H1 (cell line): ENCODE data around the gene HPGDS. TPM values are rescaled to one million over a fixed set of nuclear protein-coding genes. Genes with fewer than 3 reads are reported as not detected.

Source experiments
- CTCF ChIA-PET: fragments of 300-600 bp; sonication (Branson Sonifier 250); formaldehyde crosslinking; loops from one replicate; lab custom pipeline; 2021; ENCODE audit not compliant: partially characterized antibody; lab: Charles Lee
- POLR2A ChIA-PET: fragments of 300-600 bp; sonication (Branson Sonifier 250); formaldehyde crosslinking; loops from one replicate; lab custom pipeline; 2021; ENCODE audit warnings: inconsistent platforms; ENCODE audit not compliant: partially characterized antibody; lab: Charles Lee
- DNase-seq, 2 experiments: peaks; one replicate each; pipeline versions ENCODE4 v3.0.0 to v3.0.0-alpha.2; 2010 to 2022; ENCODE audit warnings: low spot score in 2 of 2, low read depth in 1 of 2, mixed read lengths in 1 of 2
- FAIRE-seq: peaks from 2 replicates; lab custom pipeline; 2011; peaks lifted over from hg19 to GRCh38; lab: Jason Lieb, UNC
- H2AFZ ChIP-seq: 2 replicates; pipeline ENCODE4 v1.8.1; 2012; ENCODE audit warnings: low read length, inconsistent platforms
- H2AK5ac ChIP-seq: 2 replicates; pipeline ENCODE4 v1.6.1; 2013; ENCODE audit warnings: low read depth, low read length
- H2BK120ac ChIP-seq: replicated peaks from 2 replicates; pipeline ENCODE3; 2013; ENCODE audit warnings: low read depth, low read length, inconsistent platforms
- H2BK12ac ChIP-seq: 2 replicates; pipeline ENCODE4 v1.6.1; 2013; ENCODE audit warnings: low read depth, low read length
- H2BK15ac ChIP-seq: 2 replicates; pipeline ENCODE4 v1.6.1; 2013; ENCODE audit warnings: low read length
- H2BK20ac ChIP-seq: 2 replicates; pipeline ENCODE4 v1.6.1; 2013; ENCODE audit warnings: low read length
- H2BK5ac ChIP-seq: 2 replicates; pipeline ENCODE4 v1.6.1; 2013; ENCODE audit warnings: low read depth, low read length
- H3K14ac ChIP-seq: 2 replicates; pipeline ENCODE4 v1.6.1; 2013; ENCODE audit warnings: inconsistent platforms; ENCODE audit not compliant: insufficient read length
- H3K18ac ChIP-seq: 2 replicates; pipeline ENCODE4 v1.6.1; 2013; ENCODE audit warnings: low read length; ENCODE audit errors: extremely low read depth
- H3K23ac ChIP-seq: 2 replicates; pipeline ENCODE4 v1.6.1; 2013; ENCODE audit warnings: inconsistent platforms; ENCODE audit not compliant: insufficient read length
- H3K23me2 ChIP-seq: 2 replicates; pipeline ENCODE4 v1.6.1; 2013; ENCODE audit warnings: low read depth, low read length
- H3K27ac ChIP-seq: 2 replicates; pipeline ENCODE4 v1.6.1; 2011; ENCODE audit warnings: low read depth, low read length, inconsistent platforms
- H3K27me3 ChIP-seq, 4 experiments: replicated peaks in 1 of 4; 1 replicate in 1 of 4; 2 replicates in 3 of 4; pipeline versions ENCODE4 v1.6.1 to v1.8.1; 2011 to 2013; ENCODE audit warnings: low read length in 3 of 4, mild to moderate bottlenecking in 3 of 4, inconsistent platforms in 2 of 4, mixed read lengths in 2 of 4, moderate library complexity in 1 of 4; ENCODE audit not compliant: control insufficient read depth in 3 of 4, insufficient read depth in 3 of 4; ENCODE audit errors: extremely low read depth in 1 of 4
- H3K36me3 ChIP-seq, 4 experiments: 2 replicates each; pipeline versions ENCODE4 v1.6.1 to v1.8.1; 2011 to 2013; ENCODE audit warnings: mild to moderate bottlenecking in 4 of 4, low read length in 3 of 4, moderate library complexity in 2 of 4, control low read depth in 1 of 4, inconsistent platforms in 1 of 4; ENCODE audit not compliant: insufficient read depth in 4 of 4, control insufficient read depth in 2 of 4
- H3K4ac ChIP-seq: replicated peaks from 2 replicates; pipeline ENCODE3; 2013; ENCODE audit warnings: low read length, low read depth, mixed read lengths, inconsistent platforms; ENCODE audit not compliant: insufficient read length
- H3K4me1 ChIP-seq, 4 experiments: replicated peaks in 1 of 4; 1 replicate in 1 of 4; 2 replicates in 3 of 4; pipeline versions ENCODE4 v1.6.1 to v1.8.1; 2011 to 2013; ENCODE audit warnings: low read length in 3 of 4, inconsistent platforms in 2 of 4, mixed read lengths in 1 of 4; ENCODE audit not compliant: insufficient read depth in 4 of 4, control insufficient read depth in 3 of 4
- H3K4me2 ChIP-seq, 2 experiments: 2 replicates each; pipeline versions ENCODE4 v1.6.1 to v1.8.1; 2011 to 2013; ENCODE audit warnings: low read depth in 2 of 2, low read length in 2 of 2, control low read depth in 1 of 2, inconsistent platforms in 1 of 2, mild to moderate bottlenecking in 1 of 2; ENCODE audit not compliant: insufficient read depth in 1 of 2
- H3K4me3 ChIP-seq, 4 experiments: fragments of 200-600, 300-600 bp in 1 of 4; sonication (generic), shearing (Covaris generic), sonication (Bioruptor Twin) in 1 of 4; 2 replicates each; pipeline versions ENCODE4 v1.5.1 to v1.8.1; 2011 to 2016; ENCODE audit warnings: low read length in 4 of 4, low read depth in 3 of 4, control low read depth in 2 of 4, inconsistent platforms in 2 of 4, mild to moderate bottlenecking in 2 of 4, mixed read lengths in 1 of 4, moderate library complexity in 1 of 4; ENCODE audit not compliant: insufficient read depth in 2 of 4; ENCODE audit errors: extremely low read depth in 1 of 4
- H3K56ac ChIP-seq: replicated peaks from 2 replicates; pipeline ENCODE3; 2013; ENCODE audit warnings: low read depth, mild to moderate bottlenecking, mixed read lengths, low read length, inconsistent platforms; ENCODE audit not compliant: insufficient read length
- H3K79me1 ChIP-seq: 2 replicates; pipeline ENCODE4 v1.6.1; 2013; ENCODE audit warnings: low read depth, low read length, control low read depth
- H3K79me2 ChIP-seq, 2 experiments: 2 replicates each; pipeline versions ENCODE4 v1.6.1 to v1.8.1; 2012 to 2013; ENCODE audit warnings: low read length in 2 of 2, mild to moderate bottlenecking in 2 of 2, inconsistent platforms in 1 of 2; ENCODE audit not compliant: insufficient read depth in 2 of 2, control insufficient read depth in 1 of 2
- H3K9ac ChIP-seq, 4 experiments: replicated peaks in 1 of 4; 1 replicate in 1 of 4; 2 replicates in 3 of 4; pipeline versions ENCODE4 v1.6.1 to v1.8.1; 2011 to 2013; ENCODE audit warnings: low read depth in 3 of 4, low read length in 3 of 4, control low read depth in 2 of 4, mild to moderate bottlenecking in 2 of 4, moderate library complexity in 2 of 4, inconsistent platforms in 1 of 4; ENCODE audit errors: extremely low read depth in 1 of 4
- H3K9me3 ChIP-seq, 2 experiments: 2 replicates each; pipeline versions ENCODE4 v1.6.1 to v1.8.1; 2012 to 2013; ENCODE audit warnings: mild to moderate bottlenecking in 2 of 2, moderate library complexity in 2 of 2, control low read depth in 1 of 2, inconsistent platforms in 1 of 2, low read depth in 1 of 2, low read length in 1 of 2, mixed read lengths in 1 of 2; ENCODE audit not compliant: insufficient read depth in 2 of 2
- H4K20me1 ChIP-seq, 2 experiments: replicated peaks in 1 of 2; 2 replicates each; pipeline versions ENCODE3 to v1.8.1; 2011 to 2013; ENCODE audit warnings: inconsistent platforms in 2 of 2, low read length in 2 of 2, mild to moderate bottlenecking in 1 of 2; ENCODE audit not compliant: insufficient read depth in 2 of 2, control insufficient read depth in 1 of 2
- H4K5ac ChIP-seq: 2 replicates; pipeline ENCODE4 v1.6.1; 2013; ENCODE audit warnings: low read length, low read depth, mixed read lengths, inconsistent platforms; ENCODE audit not compliant: insufficient read length
- H4K8ac ChIP-seq: 2 replicates; pipeline ENCODE4 v1.8.0; 2013; ENCODE audit warnings: mild to moderate bottlenecking, moderate library complexity, low read length, inconsistent platforms; ENCODE audit not compliant: insufficient read depth; ENCODE audit errors: extremely low read depth
- H4K91ac ChIP-seq: replicated peaks from 2 replicates; pipeline ENCODE3; 2013; ENCODE audit warnings: low read length, mixed read lengths, inconsistent platforms; ENCODE audit not compliant: insufficient read length
- CBX8 ChIP-seq: fragments of 300-800, 300-1000 bp; sonication (generic); IDR thresholded peaks from 2 replicates; pipeline ENCODE4 v1.7.1; 2016; ENCODE audit warnings: low read depth, low read length, borderline replicate concordance
- CEBPB ChIP-seq: IDR thresholded peaks from 2 replicates; pipeline ENCODE4 v1.6.1; 2012; ENCODE audit warnings: low read depth, low read length
- JUN ChIP-seq: IDR thresholded peaks from 2 replicates; pipeline ENCODE4 v1.6.1; 2011; ENCODE audit warnings: low read depth, mild to moderate bottlenecking, improper control_type of control experiment, low read length
- RXRA ChIP-seq: IDR thresholded peaks from 2 replicates; pipeline ENCODE4 v1.6.1; 2011; ENCODE audit warnings: low read depth, mild to moderate bottlenecking, low read length, moderate library complexity; ENCODE audit not compliant: insufficient read depth
- WGBS, 2 experiments: shearing (Covaris generic) in 1 of 2; methylation state at CpG; one replicate each; pipeline versions ENCODE4 v1.1.6 to v1.1.7; 2013 to 2015; ENCODE audit warnings: low lambda C conversion rate in 2 of 2, mixed read lengths in 2 of 2, inconsistent platforms in 1 of 2, low coverage in 1 of 2, missing lambda C conversion rate in 1 of 2; ENCODE audit not compliant: insufficient replicate concordance in 2 of 2, insufficient coverage in 1 of 2, insufficient read length in 1 of 2; ENCODE audit errors: extremely low coverage in 1 of 2, missing lambda C conversion rate in 1 of 2; 5-methylcytosine and 5-hydroxymethylcytosine counted together
- polyA plus RNA-seq, 7 experiments: library from polyadenylated mRNA; depleted of rRNA in 3 of 7; stranded (reverse) in 5 of 7; unstranded in 2 of 7; fragments of >200 nt in 5 of 7; fragments of 200-250 nt in 2 of 7; gene quantifications; 1 replicate in 5 of 7; 2 replicates in 1 of 7; 4 replicates in 1 of 7; pipeline versions ENCODE4 v1.2.1 to v1.2.3, GENCODE V29; 2011 to 2013; ENCODE audit warnings: missing spikeins in 2 of 7, mixed read lengths in 2 of 7
- total RNA-seq: library from RNA; stranded (reverse); fragmentation: NEBNext Ultra II Directional; extraction: Animal tissue kit (Norgen Biotek cat#: 25700); gene quantifications from 2 replicates; pipeline ENCODE4 v1.2.1, GENCODE V29; 2021
- TF ChIP-seq, protein P1 (sequence below): IDR thresholded peaks from 2 replicates; pipeline ENCODE4 v1.6.1; 2012; ENCODE audit warnings: inconsistent platforms
- TF ChIP-seq, protein P2 (sequence below): IDR thresholded peaks from 2 replicates; pipeline ENCODE4 v1.6.1; 2011; ENCODE audit warnings: low read length, improper control_type of control experiment

Gene HPGDS
- total and polyA plus RNA-seq, 2 of the 8 experiments (the other 6 are each of a cell fraction or from before 2014, with no cell fraction given): not detected

DNA sequence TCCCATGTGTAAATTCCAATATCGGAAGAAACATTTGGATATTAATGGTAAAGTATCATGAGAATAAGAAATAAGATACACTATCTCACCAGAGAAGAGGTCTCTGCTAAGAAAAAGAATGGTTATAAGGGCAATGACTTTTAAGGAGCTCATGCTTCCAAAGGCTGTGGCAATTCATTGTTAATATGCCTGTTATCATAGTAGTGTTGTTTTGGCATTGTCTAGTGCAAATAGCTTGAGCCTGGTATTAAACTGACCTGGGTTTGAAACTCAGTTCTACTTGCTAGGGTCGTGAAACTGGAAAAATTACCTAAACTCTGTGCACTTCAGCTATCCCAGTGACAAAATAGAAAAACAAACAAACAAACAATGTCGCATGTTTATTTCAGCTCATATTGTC is 8.8 kb downstream of the HPGDS start:
- Histone ChIP-seq H2BK5ac (no peak overlapping the region), H2BK15ac (no peak overlapping the region), H3K27me3 (no peaks in the 10 kb centered on the region), H3K23ac (no peak overlapping the region), H3K79me1 (no peaks in the 10 kb centered on the region), H4K5ac (no peak overlapping the region), H4K8ac (no peak overlapping the region), H3K18ac (no peak overlapping the region), H3K9ac (no peak overlapping the region), H3K27ac (no peak overlapping the region), H2BK20ac (no peak overlapping the region), H2BK120ac (no peak overlapping the region), H3K79me2 (no peaks in the 10 kb centered on the region), H3K14ac (no peak overlapping the region), H3K36me3 (no peaks in the 10 kb centered on the region), H4K91ac (no peak overlapping the region), H3K4me2 (no peak overlapping the region), H3K56ac (no peak overlapping the region), H4K20me1 (no peaks in the 10 kb centered on the region), H2AK5ac (no peak overlapping the region), H3K23me2 (no peaks in the 10 kb centered on the region), H3K4ac (no peak overlapping the region), H2AFZ (no peak overlapping the region), H3K4me3 (no peak overlapping the region), H2BK12ac (no peak overlapping the region), H3K4me1 (peaks cover 0 to 3% (median under 1%) of the 10 kb centered on the region in 4 experiments; a peak in 2 of 7 replicates), H3K9me3 (no peaks in the 10 kb centered on the region; a peak in 1 of 4 replicates)
- ChIA-PET CTCF (interaction anchor here (0.7 to 2.2 kb wide), 14 partner anchors 9 to 286 kb away, joined by 3 to 9 read pairs (median 4); partner anchors contain the start of gene HPGDS), POLR2A (no interaction called here)
- 90% methylated on average over 3 of the region's 3 CpGs; no CpG with 5 or more reads in 1 of the 2 experiments for WGBS, 2 experiments
- DNase-seq (no peak), FAIRE-seq (no peak)
- no peak for TF ChIP-seq RXRA
- no peak for TF ChIP-seq JUN
- TF ChIP-seq, protein P1, sequence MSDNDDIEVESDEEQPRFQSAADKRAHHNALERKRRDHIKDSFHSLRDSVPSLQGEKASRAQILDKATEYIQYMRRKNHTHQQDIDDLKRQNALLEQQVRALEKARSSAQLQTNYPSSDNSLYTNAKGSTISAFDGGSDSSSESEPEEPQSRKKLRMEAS: no peak
- TF ChIP-seq CEBPB: no peak
- TF ChIP-seq CBX8: no peak
- TF ChIP-seq, protein P2, sequence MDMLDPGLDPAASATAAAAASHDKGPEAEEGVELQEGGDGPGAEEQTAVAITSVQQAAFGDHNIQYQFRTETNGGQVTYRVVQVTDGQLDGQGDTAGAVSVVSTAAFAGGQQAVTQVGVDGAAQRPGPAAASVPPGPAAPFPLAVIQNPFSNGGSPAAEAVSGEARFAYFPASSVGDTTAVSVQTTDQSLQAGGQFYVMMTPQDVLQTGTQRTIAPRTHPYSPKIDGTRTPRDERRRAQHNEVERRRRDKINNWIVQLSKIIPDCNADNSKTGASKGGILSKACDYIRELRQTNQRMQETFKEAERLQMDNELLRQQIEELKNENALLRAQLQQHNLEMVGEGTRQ: no peak
